Activated effector memory CD4-positive, alpha-beta T cell treated with Interleukin-2 at 50 U/mL for 16 hours (primary cell): ENCODE results near the gene ARL8B.

Experiments
- DNase-seq: peaks from one replicate; pipeline ENCODE4 v3.0.0-alpha.2; 2020

Gene ARL8B

DNA sequence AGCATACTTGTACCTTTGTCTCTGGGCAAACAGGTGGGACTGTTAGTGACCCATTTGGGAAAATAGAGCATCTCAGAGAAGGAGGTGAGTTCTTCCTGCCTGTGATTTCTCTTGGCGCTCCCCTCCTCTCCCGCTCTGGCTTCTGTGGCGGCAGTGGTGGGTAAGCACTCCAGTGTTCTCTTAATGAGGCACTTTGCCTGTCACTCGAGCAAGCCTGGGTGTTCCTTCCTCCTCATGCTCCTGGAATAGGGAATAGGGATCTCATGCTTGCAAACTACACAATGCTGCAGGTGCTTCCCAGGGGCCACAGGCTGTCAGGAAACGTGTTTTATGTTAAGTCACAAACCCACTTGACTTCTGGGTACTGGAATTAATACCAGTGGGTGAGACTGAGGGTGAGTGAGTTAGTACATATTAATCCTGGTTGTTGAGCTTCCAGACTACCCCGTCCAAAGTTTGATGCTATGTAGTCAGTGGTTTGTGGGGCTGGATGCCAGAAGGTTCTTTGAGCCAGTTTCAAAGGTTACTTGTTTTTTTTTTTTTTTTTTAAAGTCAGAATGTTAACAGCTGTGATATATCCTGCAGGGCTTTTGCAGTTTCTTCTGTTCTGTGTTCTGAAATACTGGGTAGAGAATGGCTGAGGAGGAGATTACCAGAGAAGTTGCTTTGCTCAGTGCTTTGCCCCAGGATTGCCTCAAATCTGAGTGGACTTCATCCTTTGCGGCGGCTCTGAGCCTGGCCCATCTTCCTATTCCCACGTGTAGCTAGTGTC is 95.9 kb downstream of the ARL8B start:
- DNase-seq: no peak

DNA sequence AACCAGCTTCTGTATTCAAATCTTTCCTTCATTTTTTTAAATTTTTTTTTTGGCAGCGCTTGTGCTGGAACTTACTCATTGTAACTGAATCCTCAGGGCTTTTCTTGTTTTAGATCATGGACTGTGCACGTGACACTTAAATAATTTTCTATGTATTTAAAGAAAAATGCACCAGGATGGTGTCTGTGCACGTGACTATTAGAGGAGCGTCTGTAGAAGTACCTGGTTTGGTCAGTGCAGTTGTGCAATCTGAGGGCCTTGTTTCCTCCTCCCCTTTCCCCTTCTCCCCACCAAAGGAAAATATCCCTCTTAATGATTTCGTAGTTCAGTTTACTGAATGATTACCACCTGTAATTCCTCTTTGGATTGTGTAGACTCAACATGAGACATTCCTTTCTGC is 96.7 kb downstream of the ARL8B start:
- DNase-seq: no peak

DNA sequence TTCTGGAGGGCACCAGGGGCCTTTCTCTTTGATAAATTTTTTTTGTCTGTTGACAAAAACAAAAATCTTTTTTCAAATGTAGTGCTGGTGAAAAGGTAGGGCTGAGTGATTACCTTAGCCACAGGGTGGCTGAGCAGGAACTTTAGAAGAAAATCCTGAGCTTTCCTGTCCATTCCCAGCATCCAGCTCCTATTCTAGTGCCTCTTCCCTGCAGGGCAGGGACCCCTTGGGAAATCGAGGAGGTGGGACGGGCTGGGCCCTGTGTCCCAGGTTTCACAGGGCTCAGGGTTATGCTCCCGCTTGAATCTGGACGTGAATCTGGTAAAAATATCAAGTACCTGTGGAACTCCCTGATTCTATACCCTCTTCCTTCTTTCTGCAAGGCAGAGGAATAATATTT is 97.1 kb downstream of the ARL8B start:
- no peak for DNase-seq

DNA sequence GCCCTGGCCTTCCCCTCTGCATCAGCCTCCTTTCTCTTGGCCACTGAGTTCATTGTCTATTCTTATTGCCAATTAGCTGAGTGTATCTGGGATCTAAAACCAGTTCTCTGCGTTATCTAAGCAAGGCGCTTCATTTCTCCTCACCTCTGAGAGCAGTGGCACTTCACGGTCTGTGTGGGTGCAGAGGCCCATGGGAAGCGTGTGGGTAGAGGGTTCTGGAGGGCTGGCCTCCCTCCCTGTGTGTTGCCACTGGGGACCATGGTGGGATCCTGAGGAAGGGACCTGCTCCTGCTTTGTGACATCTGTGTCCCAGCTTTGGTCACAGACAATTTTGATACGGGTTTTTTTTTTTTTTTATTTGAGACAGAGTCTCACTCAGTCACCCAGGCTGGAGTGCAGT is 98.1 kb downstream of the ARL8B start:
- DNase-seq: no peak

DNA sequence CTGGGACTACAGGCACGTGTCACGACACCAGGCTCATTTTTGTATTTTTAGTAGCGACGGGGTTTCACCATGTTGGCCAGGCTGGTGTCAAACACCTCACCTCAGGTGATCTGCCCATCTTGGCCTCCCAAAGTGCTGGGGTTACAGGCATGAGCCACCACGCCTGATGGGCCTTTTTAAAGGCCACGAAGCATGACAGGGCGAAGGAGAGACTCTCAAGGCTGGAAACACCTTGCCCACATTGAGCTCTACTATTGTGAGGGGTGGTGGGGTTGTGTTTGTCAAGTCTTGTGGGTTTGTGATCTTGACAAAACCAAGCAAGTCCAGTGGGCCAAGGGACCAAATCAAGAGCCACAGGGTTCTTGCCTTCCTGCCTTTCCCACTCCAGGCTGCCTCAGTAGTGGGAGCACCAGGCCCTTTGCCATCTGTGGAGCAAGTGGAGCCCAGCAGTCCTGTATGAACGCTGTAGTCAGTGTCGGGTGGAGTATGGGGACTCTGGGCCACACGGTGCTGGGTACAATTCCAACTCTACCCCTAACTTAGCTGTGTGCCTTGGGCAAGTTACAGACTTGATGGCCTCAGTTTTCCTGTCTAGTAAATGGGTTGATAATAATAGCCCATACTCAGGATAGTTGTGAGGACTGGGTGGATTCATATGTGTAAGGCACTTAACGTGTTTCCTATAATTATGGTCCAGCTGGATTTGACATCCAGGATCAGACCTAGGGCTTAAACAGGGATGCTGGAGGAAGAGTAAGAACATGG is 98.8 kb downstream of the ARL8B start:
- DNase-seq: no peak

DNA sequence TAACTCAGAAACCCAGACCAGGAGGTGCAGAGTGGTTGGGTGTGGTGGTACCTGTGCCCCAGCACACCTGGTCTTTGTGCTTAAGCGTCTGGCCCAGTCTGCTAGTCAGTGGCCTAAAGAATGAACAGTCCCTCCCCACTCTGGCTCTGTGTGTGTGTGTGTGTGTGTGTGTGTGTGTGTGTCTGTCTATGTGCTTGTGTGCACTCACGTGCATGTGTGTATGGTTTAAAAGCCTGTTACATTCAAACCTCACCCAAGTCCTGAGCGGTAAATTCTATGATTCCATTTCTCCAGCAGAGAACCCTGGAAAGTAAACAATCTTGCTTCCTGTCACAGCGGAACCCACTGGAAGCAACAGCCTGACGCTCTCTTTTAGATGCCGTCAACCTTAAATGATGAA is 99.6 kb downstream of the ARL8B start:
- no peak for DNase-seq

DNA sequence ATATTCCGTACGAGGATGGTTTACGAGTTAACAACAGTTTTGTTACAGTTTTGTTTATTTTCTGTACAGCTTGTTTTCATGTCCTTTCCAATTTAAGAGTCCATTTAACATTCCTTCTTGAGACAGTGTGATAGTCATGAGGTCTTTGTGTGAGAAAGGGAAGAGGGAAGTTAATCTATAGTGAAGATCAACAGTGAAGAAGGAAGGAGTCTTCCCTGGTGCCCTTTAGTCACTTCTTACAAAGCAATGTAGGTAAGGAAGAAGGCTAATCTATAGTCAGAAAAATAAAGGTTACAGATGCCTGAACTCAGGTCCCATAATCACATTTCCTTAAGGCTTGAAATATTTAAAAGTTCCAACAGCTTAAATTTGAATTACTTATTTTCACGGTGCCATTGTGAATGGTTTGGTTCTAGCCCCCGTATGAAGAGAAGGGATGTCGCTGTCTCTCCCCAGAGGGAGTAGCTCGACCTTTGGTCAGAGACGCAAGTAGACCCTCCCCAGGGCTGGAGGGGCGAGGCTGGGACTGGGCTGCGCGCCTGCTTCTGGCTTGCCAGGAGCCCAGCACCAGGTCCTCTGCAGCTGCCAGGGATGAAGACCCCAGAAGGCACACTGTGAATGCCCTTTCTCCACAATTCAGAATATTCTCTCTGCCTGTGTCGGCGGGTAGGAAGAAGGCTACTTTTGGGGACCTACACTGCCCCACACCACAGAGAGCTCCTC is 100.4 kb downstream of the ARL8B start:
- no peak for DNase-seq

DNA sequence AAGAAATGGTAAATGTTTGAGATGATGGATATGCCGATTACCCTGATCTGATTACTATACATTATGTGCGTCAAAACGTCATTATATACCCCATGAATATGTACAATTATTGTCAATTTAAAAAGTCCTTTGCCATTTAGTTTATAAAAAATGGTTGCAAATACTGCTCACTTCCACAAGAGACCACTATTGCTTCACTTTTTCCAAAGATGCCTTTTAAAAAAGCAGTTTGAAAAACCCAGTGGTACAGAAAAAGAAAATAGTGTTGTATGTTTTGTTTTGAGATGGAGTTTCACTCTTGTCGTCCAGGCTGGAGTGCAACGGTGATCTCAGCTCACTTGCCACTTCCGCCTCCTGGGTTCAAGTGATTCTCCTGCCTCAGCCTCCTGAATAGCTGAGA is 104.7 kb downstream of the ARL8B start:
- DNase-seq: no peak

DNA sequence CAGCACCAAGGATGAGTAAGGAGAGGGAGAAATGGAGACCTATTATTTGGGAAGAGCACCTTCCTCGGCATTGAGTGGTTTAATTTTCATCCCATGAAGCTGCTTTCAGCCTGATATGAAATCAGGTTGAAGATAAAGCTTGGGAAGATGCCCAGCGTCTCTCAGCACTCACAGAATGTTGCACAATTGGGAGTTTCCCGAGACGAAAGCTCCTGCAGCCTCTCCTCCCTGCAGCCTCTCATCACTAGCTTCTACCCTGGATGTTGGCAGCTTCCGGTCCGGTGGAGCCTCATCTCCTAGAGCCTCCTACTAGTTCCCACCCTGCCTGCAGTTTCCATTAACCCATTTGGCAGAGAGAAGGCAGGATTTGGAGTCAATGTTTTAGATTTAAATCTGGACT is 105.7 kb downstream of the ARL8B start:
- no peak for DNase-seq

DNA sequence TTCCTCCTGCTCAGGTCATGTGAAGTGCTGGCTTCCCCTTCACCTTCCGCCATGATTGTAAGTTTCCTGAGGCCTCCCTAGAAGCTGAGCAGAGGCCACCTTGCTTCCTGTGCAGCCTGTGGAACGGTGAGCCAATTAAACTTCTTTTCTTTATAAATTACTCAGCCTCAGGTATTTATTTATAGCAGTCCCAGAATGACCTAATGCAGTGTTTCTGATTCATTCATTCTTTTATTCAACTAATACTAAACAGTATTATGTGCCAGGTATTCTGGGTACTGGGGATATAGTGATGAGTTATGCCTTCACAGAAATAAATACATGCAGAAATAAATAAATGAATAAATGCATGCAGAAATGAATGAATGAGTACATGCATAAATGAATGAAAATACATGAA is 107.3 kb downstream of the ARL8B start:
- no peak for DNase-seq
